Measurements from ENCODE around the gene SHROOM3. TPM values are rescaled to one million over a fixed set of nuclear protein-coding genes. Genes with fewer than 3 reads are reported as not detected.

The SHROOM3 gene
- total RNA-seq, 4 donors from 2014 or later = 20.3 to 50.9 (median 34.9) TPM

- no peaks in the 10 kb centered on the region for H3K36me3 ChIP-seq
- 75 to 76% methylated on average over 1 of the region's 1 CpG for WGBS, 2 donors
- DNase-seq = no peak
- H3K27me3 ChIP-seq = no peaks in the 10 kb centered on the region
- intact Hi-C loops (cut with DNase I) = no loop called here
- H3K4me3 ChIP-seq = no peak overlapping the region
- H3K27ac ChIP-seq = peak overlapping the region in 3 of 4 donors; percentile 47 to 64 (median 63)
- TF ChIP-seq CTCF (IDR thresholded peaks at IDR 0.05) (no peak), POLR2A (IDR thresholded peaks at IDR 0.05) (no peak)
- H3K4me1 ChIP-seq = peaks cover 9 to 39% (median 16%) of the 10 kb centered on the region in 3 donors
- H3K9me3 ChIP-seq = no peaks in the 10 kb centered on the region
These were observed 270.4 kb downstream of the SHROOM3 start for GRCh38 chr4:76705472-76705871.

- TF ChIP-seq POLR2A (IDR thresholded peaks at IDR 0.05) (no peak), CTCF (IDR thresholded peaks at IDR 0.05) (no peak)
- DNase-seq = no peak
- Histone ChIP-seq H3K36me3 (peaks cover 0 to 7% (median 0%) of the 10 kb centered on the region in 3 donors), H3K4me3 (no peak overlapping the region), H3K9me3 (no peaks in the 10 kb centered on the region), H3K4me1 (peaks cover 9 to 39% (median 16%) of the 10 kb centered on the region in 3 donors), H3K27me3 (no peaks in the 10 kb centered on the region), H3K27ac (peak overlapping the region in 3 of 4 donors; percentile 2 to 19 (median 18))
- 83% methylated on average over 6 of the region's 6 CpGs for WGBS, 2 donors
- intact Hi-C loops (cut with DNase I) = no loop called here
These were observed 271.6 kb downstream of the SHROOM3 start for GRCh38 chr4:76706581-76706980.

- no peaks in the 10 kb centered on the region for H3K27me3 ChIP-seq
- no peak for DNase-seq
- H3K4me3 ChIP-seq = no peak overlapping the region
- WGBS, 2 donors = 59 to 69% methylated on average over 5 of the region's 5 CpGs
- TF ChIP-seq POLR2A (IDR thresholded peaks at IDR 0.05) (no peak), CTCF (IDR thresholded peaks at IDR 0.05) (no peak)
- peak overlapping the region; percentile 31 to 73 (median 69) for H3K27ac ChIP-seq
- H3K36me3 ChIP-seq = peaks cover 0 to 7% (median 0%) of the 10 kb centered on the region in 3 donors
- intact Hi-C loops (cut with DNase I) = no loop called here
- H3K4me1 ChIP-seq = peaks cover 0 to 21% (median 6%) of the 10 kb centered on the region in 3 donors
- H3K9me3 ChIP-seq = no peaks in the 10 kb centered on the region
These were observed 274.1 kb downstream of the SHROOM3 start for GRCh38 chr4:76708971-76709771.

GRCh38 chr4:76709772-76710090, 274.7 kb downstream of the SHROOM3 start:
- Histone ChIP-seq H3K36me3 (peaks cover 0 to 7% (median 0%) of the 10 kb centered on the region in 3 donors), H3K27ac (peak overlapping the region; percentile 31 to 73 (median 69)), H3K9me3 (no peaks in the 10 kb centered on the region), H3K4me3 (no peak overlapping the region), H3K4me1 (peaks cover 0 to 15% (median under 1%) of the 10 kb centered on the region in 3 donors), H3K27me3 (no peaks in the 10 kb centered on the region)
- WGBS, 2 donors = 79 to 80% methylated on average over 7 of the region's 7 CpGs
- TF ChIP-seq POLR2A (IDR thresholded peaks at IDR 0.05) = no peak
- TF ChIP-seq CTCF (IDR thresholded peaks at IDR 0.05) = no peak
- intact Hi-C loops (cut with DNase I) = no loop called here
- no peak for DNase-seq

- intact Hi-C loops (cut with DNase I) = no loop called here
- Histone ChIP-seq H3K4me1 (peaks cover 0 to 11% (median 0%) of the 10 kb centered on the region in 3 donors), H3K36me3 (peaks cover 0 to 7% (median 0%) of the 10 kb centered on the region in 3 donors), H3K9me3 (no peaks in the 10 kb centered on the region), H3K4me3 (no peak overlapping the region), H3K27me3 (no peaks in the 10 kb centered on the region), H3K27ac (no peak overlapping the region)
- DNase-seq = no peak
- WGBS, 2 donors = 81 to 89% methylated on average over 5 of the region's 5 CpGs
- TF ChIP-seq CTCF (IDR thresholded peaks at IDR 0.05) (no peak), POLR2A (IDR thresholded peaks at IDR 0.05) (no peak)
These were observed 277.5 kb downstream of the SHROOM3 start for GRCh38 chr4:76712564-76712963.
